Measurements from ENCODE around the gene IL1RAPL1.

IL1RAPL1 gene

DNA sequence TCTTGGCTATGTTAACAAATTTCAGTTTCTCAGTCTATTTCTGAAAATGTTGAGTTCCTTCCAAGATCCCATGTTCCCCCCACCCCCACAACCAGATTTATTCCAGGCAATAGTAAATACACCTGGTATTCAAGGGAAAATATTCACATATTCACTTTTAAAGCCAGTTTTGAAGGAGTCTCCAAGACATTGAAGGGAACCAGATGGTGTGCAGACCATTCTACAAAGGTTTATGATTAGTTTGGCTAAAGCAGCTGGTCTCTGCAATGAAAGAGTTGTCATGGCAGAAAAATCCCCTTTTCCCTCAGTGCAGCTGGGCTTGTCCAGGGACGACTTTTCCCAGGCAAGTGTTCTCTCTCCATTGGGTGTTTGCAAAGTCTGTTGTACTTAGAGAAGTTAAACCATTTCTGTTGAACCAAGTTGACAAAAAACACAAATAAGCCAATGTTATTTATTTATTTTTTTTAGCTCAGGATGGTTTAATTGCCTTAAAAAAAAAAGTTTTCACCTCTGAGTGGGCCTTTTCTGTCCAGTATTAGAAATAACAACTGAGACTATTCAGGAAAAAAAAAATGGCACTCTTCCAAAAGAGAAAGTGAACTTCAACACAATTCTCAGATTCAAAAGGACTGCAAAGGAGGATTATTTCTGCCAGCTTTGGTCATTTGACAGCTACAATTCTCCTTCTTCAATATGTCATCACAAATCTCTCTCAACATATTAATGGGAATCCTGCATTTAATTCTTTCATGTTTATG lies 410.6 kb downstream of the IL1RAPL1 start:
- TF ChIP-seq, protein P1, sequence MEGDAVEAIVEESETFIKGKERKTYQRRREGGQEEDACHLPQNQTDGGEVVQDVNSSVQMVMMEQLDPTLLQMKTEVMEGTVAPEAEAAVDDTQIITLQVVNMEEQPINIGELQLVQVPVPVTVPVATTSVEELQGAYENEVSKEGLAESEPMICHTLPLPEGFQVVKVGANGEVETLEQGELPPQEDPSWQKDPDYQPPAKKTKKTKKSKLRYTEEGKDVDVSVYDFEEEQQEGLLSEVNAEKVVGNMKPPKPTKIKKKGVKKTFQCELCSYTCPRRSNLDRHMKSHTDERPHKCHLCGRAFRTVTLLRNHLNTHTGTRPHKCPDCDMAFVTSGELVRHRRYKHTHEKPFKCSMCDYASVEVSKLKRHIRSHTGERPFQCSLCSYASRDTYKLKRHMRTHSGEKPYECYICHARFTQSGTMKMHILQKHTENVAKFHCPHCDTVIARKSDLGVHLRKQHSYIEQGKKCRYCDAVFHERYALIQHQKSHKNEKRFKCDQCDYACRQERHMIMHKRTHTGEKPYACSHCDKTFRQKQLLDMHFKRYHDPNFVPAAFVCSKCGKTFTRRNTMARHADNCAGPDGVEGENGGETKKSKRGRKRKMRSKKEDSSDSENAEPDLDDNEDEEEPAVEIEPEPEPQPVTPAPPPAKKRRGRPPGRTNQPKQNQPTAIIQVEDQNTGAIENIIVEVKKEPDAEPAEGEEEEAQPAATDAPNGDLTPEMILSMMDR (IDR thresholded peaks at IDR 0.05; ENCODE audit: low read depth, low read length): no peak
- H3K4me3 ChIP-seq (replicated peaks in 1 of 2; ENCODE audit: low read depth in 2 of 2, low read length in 2 of 2): no peak overlapping the region
- DNase-seq (ENCODE audit: low read depth in 2 of 2): peak; percentile 14 to 22

DNA sequence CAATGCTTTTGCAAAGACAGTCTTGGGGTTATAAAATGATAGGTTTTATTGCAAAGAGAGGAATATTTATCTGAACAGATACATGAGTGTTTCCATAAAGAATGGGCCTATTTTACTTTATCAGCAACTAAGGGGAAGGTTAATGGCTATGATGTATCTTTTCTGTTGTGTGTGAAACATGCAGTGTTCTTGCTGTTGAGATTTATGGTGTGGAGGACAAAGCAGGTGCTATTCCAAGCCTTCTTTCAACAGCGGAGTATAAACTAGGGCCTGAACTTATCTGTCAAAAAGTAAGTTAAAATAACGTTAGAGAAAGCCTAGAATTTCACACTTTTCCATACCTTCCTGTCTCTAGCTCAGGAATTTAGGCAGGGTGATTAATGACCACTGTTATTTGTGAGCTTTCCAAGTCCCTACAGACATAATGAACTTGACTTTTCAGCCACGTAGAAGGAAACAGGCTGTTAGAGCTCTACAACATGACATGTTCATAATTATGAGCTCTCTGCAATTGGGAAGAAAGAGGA lies 411.4 kb downstream of the IL1RAPL1 start:
- TF ChIP-seq, protein P1 (IDR thresholded peaks at IDR 0.05; ENCODE audit: low read depth, low read length): no peak
- peak in 1 of 2 donors; percentile 11 for DNase-seq (ENCODE audit: low read depth in 2 of 2)
- no peak overlapping the region for H3K4me3 ChIP-seq (replicated peaks in 1 of 2; ENCODE audit: low read depth in 2 of 2, low read length in 2 of 2)

DNA sequence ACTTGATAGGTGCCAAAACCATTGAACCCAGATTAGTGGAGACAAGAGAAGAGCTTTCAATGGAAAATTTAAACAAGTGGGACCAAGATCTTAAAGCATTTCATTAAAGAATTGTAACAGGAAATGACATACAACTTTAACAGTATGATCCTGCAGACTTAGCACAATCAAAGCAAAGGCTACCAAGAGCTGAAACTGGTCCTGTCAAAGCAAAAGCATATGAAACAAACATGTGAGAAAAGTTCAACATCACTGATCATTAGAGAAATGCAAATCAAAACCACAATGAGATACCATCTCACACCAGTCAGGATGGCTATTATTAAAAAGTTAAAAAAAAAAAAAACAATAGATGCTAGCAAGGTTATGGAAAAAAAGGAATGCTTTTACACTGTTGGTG lies 425.6 kb downstream of the IL1RAPL1 start:
- no peak for DNase-seq (ENCODE audit: low read depth in 2 of 2)
- H3K4me3 ChIP-seq (replicated peaks in 1 of 2; ENCODE audit: low read depth in 2 of 2, low read length in 2 of 2): no peak overlapping the region
- TF ChIP-seq, protein P1 (IDR thresholded peaks at IDR 0.05; ENCODE audit: low read depth, low read length): no peak

GRCh38 chrX:29023207-29023606 lies 436.0 kb downstream of the IL1RAPL1 start:
- TF ChIP-seq, protein P1 (IDR thresholded peaks at IDR 0.05; ENCODE audit: low read depth, low read length): no peak
- DNase-seq (ENCODE audit: low read depth in 2 of 2): no peak

GRCh38 chrX:29024871-29025270 lies 437.6 kb downstream of the IL1RAPL1 start:
- no peak overlapping the region for H3K4me3 ChIP-seq (replicated peaks in 1 of 2; ENCODE audit: low read depth in 2 of 2, low read length in 2 of 2)
- TF ChIP-seq, protein P1 (IDR thresholded peaks at IDR 0.05; ENCODE audit: low read depth, low read length): no peak
- peak; percentile 2 to 7 for DNase-seq (ENCODE audit: low read depth in 2 of 2)

More at GRCh38 chrX:29023207-29023606, 436.0 kb downstream of the IL1RAPL1 start:
- no peak overlapping the region for H3K4me3 ChIP-seq (replicated peaks in 1 of 2; ENCODE audit: low read depth in 2 of 2, low read length in 2 of 2)

DNA sequence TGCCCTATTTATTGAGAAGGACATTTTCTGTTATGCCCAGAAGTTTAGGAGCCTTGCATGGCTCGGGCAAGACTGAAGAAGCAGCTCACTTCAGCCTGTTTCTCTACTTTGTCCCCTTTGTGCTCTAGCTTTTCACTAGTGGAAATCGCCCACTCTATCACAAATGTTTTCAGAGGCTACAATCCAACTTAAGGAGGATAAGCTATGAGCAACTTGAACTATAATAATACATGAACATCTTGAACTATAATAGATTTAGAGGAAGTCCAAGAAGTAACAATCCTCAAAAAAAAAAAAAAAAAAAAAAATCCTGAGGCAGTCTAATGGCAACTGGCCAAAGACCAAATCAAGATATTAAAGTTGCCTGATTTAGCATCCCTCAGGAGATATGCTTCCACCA lies 452.3 kb downstream of the IL1RAPL1 start:
- TF ChIP-seq, protein P1 (IDR thresholded peaks at IDR 0.05; ENCODE audit: low read depth, low read length): no peak
- no peak for DNase-seq (ENCODE audit: low read depth in 2 of 2)
- no peak overlapping the region for H3K4me3 ChIP-seq (replicated peaks in 1 of 2; ENCODE audit: low read depth in 2 of 2, low read length in 2 of 2)
